NCI-H1436 treated with DMSO at 0.1 percent for 48 hours (cell line): ENCODE results near the gene GNAS.
"Not testable (repeated sequence)": the region's sequence is repeated elsewhere in the genome, so short reads cannot be mapped to it uniquely, and the experiment has no call there.

Experiments used
- DNase-seq: peaks from one replicate; lab custom pipeline; 2025; lab: John Stamatoyannopoulos, UW

The GNAS gene

GRCh38 chr20:58927490-58928061 is 75.1 kb downstream of the GNAS start:
- DNase-seq: no peak

GRCh38 chr20:58930496-58930895 is 78.0 kb downstream of the GNAS start:
- no peak for DNase-seq

GRCh38 chr20:58932170-58932569 is 79.7 kb downstream of the GNAS start:
- DNase-seq: no peak

GRCh38 chr20:58938078-58938477 is 85.6 kb downstream of the GNAS start:
- no peak for DNase-seq

GRCh38 chr20:58938541-58938940 is 86.0 kb downstream of the GNAS start:
- DNase-seq: no peak

- no peak for DNase-seq
These were observed 89.0 kb downstream of the GNAS start for GRCh38 chr20:58941471-58941870.

- DNase-seq: no peak
These were observed 90.0 kb downstream of the GNAS start for GRCh38 chr20:58942549-58942948.

GRCh38 chr20:58944610-58945009 is 92.1 kb downstream of the GNAS start:
- no peak for DNase-seq

GRCh38 chr20:58945965-58946631 is 93.6 kb downstream of the GNAS start:
- DNase-seq: no peak

- not testable (repeated sequence) for DNase-seq
These were observed 95.4 kb downstream of the GNAS start for GRCh38 chr20:58947797-58948388.

- DNase-seq: no peak
These were observed 98.1 kb downstream of the GNAS start for GRCh38 chr20:58950603-58951002.

GRCh38 chr20:58953050-58953449 is 100.5 kb downstream of the GNAS start:
- DNase-seq: no peak

- DNase-seq: no peak
These were observed 103.6 kb downstream of the GNAS start for GRCh38 chr20:58956078-58956477.

GRCh38 chr20:58959652-58960051 is 107.1 kb downstream of the GNAS start:
- no peak for DNase-seq
